Bronchial epithelial cell (primary cell): ENCODE data around the gene FAAP100. TPM values are rescaled to one million over a fixed set of nuclear protein-coding genes. Genes with fewer than 3 reads are reported as not detected.
"Not testable (repeated sequence)": the region's sequence is repeated elsewhere in the genome, so short reads cannot be mapped to it uniquely, and the experiment has no call there.

ENCODE experiments used
- DNase-seq: peaks from one replicate; pipeline ENCODE4 v3.0.0-alpha.2; 2010; ENCODE audit warnings: low read depth
- FAIRE-seq: peaks from 2 replicates; lab custom pipeline; 2011; peaks lifted over from hg19 to GRCh38; lab: Jason Lieb, UNC
- H3K27me3 ChIP-seq: 2 replicates; pipeline ENCODE4 v1.5.1; 2011; ENCODE audit warnings: low read length; ENCODE audit not compliant: control insufficient read depth, insufficient read depth
- H3K36me3 ChIP-seq: 2 replicates; pipeline ENCODE4 v1.5.1; 2011; ENCODE audit warnings: low read length; ENCODE audit not compliant: control insufficient read depth, insufficient read depth
- H3K4me3 ChIP-seq: 2 replicates; pipeline ENCODE4 v1.5.1; 2011; ENCODE audit warnings: mild to moderate bottlenecking, low read depth, low read length, control low read depth
- total RNA-seq: library from RNA; depleted of rRNA; stranded (reverse); fragments of >200 nt; gene quantifications from 2 replicates; pipeline ENCODE4 v1.2.1, GENCODE V29; 2014
- TF ChIP-seq, protein P1 (sequence below): IDR thresholded peaks from 2 replicates; pipeline ENCODE4 v1.5.1; 2011; ENCODE audit warnings: mild to moderate bottlenecking, moderate library complexity, low read length, control low read depth, inconsistent platforms; ENCODE audit not compliant: insufficient read depth, severe bottlenecking

The FAAP100 gene
- total RNA-seq, 1 donor from 2014 or later: 10.5 TPM

DNA sequence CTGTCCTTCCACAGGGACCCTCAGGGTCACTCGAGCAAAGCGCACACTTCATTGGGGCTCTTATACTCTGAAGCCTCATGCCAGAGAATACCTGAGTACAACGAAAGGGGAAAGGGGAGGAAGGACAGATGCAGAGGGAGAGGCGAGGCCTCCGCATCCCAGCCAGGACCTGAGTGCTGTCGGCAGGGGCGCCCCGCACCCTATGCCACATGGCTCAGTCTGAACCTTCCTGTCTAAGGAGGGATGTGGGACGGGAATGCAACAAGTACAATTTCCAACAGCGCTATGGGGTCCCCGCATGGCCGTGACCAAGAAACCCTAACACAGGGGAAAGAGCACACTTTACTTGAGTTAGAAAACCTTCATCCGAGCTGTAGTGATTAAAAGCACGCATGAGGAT lies 39.8 kb upstream of the FAAP100 start:
- no peak for FAIRE-seq
- Histone ChIP-seq H3K36me3 (peaks cover 28% of the 10 kb centered on the region), H3K4me3 (no peak overlapping the region)

DNA sequence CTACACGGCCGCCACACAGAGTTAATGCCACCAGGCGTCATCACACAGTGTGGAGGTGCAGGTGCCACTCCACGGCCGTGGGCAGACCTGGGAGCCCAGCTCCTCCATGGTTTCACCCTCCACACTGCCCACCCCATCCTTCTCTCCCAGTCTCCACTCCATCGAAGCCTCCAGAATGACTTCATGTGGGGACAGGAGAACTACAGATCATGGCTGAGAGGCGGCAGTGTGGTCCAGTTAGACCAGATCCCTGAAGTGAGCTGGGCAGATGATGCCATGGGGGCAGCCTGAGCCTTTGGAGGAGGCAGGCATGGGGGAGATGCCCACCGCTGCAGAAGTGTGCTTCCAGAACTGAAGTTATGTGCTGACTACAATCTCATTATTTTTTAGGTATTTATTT lies 38.0 kb upstream of the FAAP100 start:
- FAIRE-seq (no peak), DNase-seq (no peak)
- H3K4me3 ChIP-seq: no peak overlapping the region
- peaks cover 31% of the 10 kb centered on the region for H3K36me3 ChIP-seq
- TF ChIP-seq, protein P1, sequence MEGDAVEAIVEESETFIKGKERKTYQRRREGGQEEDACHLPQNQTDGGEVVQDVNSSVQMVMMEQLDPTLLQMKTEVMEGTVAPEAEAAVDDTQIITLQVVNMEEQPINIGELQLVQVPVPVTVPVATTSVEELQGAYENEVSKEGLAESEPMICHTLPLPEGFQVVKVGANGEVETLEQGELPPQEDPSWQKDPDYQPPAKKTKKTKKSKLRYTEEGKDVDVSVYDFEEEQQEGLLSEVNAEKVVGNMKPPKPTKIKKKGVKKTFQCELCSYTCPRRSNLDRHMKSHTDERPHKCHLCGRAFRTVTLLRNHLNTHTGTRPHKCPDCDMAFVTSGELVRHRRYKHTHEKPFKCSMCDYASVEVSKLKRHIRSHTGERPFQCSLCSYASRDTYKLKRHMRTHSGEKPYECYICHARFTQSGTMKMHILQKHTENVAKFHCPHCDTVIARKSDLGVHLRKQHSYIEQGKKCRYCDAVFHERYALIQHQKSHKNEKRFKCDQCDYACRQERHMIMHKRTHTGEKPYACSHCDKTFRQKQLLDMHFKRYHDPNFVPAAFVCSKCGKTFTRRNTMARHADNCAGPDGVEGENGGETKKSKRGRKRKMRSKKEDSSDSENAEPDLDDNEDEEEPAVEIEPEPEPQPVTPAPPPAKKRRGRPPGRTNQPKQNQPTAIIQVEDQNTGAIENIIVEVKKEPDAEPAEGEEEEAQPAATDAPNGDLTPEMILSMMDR: no peak
- no peaks in the 10 kb centered on the region for H3K27me3 ChIP-seq

More for the DNA sequence above, 39.8 kb upstream of the FAAP100 start:
- TF ChIP-seq, protein P1: no peak
- DNase-seq: no peak
- H3K27me3 ChIP-seq: no peaks in the 10 kb centered on the region

DNA sequence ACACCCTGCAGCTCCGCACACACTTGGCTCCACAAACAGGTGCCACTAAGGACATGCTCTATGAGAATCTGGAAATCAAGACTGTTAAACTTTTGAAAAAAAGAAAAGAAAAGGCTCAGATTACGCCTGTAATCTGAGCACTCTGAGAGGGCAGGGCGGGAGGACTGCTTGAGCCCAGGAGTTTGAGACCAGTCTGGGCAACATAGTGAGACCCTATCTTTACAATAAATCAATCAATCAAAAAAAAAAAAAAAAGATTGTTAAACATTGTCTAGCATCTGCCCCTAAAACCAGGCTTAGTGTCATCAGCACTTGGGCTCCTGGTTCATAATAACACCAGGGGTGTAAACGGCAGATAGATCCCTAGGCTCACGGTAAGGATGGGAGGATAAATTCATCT lies 37.5 kb upstream of the FAAP100 start:
- H3K4me3 ChIP-seq: no peak overlapping the region
- TF ChIP-seq, protein P1: no peak
- H3K27me3 ChIP-seq: no peaks in the 10 kb centered on the region
- H3K36me3 ChIP-seq: peaks cover 30% of the 10 kb centered on the region
- DNase-seq (no peak), FAIRE-seq (no peak)

DNA sequence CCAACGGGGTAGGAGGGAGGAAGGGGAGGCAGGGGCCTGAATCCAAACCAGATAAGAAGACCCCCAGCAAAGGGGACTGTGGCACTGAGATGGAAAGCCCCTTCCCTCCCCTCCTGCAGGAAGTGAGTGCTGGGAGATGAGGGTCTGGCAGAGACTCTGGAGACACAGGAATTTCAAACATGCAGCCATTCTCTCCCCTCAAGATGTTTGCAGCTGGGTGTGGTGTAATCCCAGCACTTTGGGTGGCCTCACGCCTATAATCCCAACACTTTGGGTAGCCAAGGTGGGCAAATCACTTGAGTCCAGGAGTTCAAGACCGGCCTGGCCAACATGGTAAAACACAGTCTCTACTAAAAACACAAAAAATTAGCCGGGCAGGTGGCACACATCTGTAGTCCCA lies 33.9 kb upstream of the FAAP100 start:
- H3K27me3 ChIP-seq: no peaks in the 10 kb centered on the region
- peaks cover 32% of the 10 kb centered on the region for H3K36me3 ChIP-seq
- TF ChIP-seq, protein P1: no peak
- DNase-seq (no peak), FAIRE-seq (no peak)
- H3K4me3 ChIP-seq: no peak overlapping the region

DNA sequence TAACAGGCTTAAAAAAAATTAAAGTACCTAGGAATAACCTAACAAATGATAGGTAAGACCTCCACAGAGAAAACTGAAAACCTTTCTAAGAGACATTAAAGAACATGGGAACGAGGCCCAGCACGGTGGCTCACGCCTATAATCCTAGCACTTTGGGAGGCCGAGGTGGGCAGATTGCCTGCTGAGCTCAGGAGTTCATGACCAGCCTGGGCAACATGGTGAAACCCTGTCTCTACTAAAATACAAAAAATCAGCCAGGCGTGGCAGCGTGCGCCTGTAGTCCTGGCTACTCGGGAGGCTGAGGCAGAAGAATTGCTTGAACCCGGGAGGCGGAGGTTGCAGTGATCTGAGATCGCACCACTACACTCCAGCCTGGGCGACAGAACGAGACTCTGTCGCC lies 32.6 kb upstream of the FAAP100 start:
- not testable (repeated sequence) for FAIRE-seq
- H3K36me3 ChIP-seq: peaks cover 28% of the 10 kb centered on the region

DNA sequence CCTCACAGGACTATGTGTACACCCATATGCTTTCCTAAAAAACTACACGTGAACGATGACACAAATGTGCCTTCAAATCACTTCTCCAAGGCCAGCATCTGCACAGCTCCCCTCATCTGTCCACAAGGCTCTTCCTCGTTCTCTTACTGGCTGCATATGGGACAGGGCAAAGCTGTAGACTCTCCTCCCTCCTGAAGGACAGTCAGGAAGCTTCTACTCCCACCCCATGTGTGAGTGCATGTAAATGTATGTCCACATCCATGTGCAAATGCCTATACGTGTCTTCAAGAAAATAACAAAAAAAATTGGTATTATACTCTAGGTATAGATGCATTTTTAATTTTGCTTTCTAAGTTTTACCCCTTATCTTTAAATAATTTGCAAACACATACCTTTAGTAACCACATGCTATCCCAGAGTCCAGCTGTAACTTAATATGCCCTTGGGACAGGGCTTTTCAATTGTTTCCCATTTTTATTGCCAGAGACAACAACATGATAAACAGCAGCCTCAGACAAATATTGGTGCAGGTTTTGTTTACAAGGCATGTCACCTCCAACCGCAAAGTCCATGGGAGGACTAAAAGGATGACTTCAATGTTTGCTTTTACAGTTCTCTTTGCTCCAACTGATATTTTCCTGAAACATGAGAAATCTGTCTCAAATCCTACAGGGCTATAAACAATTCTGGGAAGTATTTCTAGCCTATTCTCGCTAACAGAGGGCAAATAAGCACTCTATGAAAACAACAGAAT lies 31.6 kb upstream of the FAAP100 start:
- Histone ChIP-seq H3K27me3 (no peaks in the 10 kb centered on the region), H3K36me3 (peaks cover 27% of the 10 kb centered on the region), H3K4me3 (no peak overlapping the region)
- DNase-seq (no peak), FAIRE-seq (no peak)
- TF ChIP-seq, protein P1: no peak

More for the DNA sequence above, 32.6 kb upstream of the FAAP100 start:
- H3K27me3 ChIP-seq, DNase-seq, H3K4me3 ChIP-seq: not testable (repeated sequence)
